ENCODE results near the gene TET2. TPM values are rescaled to one million over a fixed set of nuclear protein-coding genes. Genes with fewer than 3 reads are reported as not detected.

Gene TET2
- total RNA-seq, 1 donor from 2014 or later = 51.2 TPM

DNA sequence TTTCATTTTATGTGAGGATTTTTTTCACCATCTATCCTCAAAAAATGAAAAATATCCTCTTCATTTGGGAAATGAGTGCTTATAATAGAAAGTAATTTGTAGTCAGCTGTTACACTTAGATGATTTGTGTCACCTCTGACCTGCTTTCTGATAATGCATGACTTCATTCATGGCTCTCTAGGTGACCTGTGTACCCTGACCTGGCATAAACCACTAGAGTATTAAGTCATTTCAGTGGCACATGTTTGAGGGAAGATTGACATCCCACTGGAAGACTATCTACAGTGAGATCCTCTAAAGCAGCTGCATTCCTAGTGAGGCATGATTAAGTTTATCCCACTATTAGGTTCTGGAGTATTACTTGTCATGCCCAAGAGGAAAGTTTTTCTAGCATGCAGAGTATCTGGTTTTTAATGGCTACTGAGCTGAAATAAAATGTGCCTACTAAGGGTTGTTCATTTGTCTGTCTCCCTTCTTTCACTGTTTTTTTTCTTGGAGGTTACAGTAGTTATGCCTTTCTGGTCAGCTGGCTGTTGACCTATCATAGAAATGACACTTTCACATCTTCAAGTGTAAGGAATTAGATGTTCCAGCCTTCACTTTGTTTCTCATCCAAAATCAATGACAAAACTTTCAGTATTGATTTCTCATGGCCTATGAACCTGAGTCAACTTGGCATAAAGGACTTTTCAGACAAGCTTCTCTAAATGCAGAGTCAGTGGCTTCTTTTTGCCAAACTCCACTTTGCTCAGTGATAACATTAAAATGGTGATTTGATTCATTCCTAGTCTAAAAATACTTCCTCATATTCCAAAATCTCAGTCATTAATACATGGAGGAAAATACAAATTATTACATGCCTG lies 33.1 kb downstream of the TET2 start:
- no peak overlapping the region for H3K27ac Mint-ChIP-seq
- ATAC-seq (ENCODE audit: low read depth) = no peak
- intact Hi-C loops (cut with micrococcal nuclease) = no loop called here

DNA sequence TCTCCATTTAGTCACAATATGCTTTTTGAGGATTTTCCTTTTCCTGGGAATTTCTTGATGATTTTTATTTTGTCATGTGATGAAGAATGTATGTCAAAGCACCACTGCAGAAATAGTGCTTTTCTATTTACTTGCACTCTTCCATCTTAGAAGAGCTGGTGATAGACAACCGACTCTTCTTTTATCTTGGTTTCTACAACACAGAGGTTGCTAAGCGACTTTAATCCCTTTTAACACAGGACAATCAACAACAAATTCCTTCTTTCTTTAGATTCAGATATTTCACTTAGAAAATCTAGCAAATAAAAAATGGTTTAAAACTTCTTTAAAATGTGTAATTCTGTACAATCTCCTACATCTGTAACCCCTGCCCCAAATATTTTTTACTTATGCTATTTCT lies 34.6 kb downstream of the TET2 start:
- intact Hi-C loops (cut with micrococcal nuclease) = no loop called here
- peaks cover 18% of the 10 kb centered on the region for H3K4me1 Mint-ChIP-seq
- DNase-seq = no peak
- no peak overlapping the region for H3K27ac Mint-ChIP-seq
- H3K9me3 Mint-ChIP-seq = peaks cover 4% of the 10 kb centered on the region
- ChIA-PET POLR2A (no interaction called here), CTCF (no interaction called here)
- ATAC-seq (ENCODE audit: low read depth) = no peak
- no peaks in the 10 kb centered on the region for H3K27me3 Mint-ChIP-seq
- H3K36me3 Mint-ChIP-seq (ENCODE audit: low read depth) = peaks cover 17% of the 10 kb centered on the region
- TF ChIP-seq, protein P1, sequence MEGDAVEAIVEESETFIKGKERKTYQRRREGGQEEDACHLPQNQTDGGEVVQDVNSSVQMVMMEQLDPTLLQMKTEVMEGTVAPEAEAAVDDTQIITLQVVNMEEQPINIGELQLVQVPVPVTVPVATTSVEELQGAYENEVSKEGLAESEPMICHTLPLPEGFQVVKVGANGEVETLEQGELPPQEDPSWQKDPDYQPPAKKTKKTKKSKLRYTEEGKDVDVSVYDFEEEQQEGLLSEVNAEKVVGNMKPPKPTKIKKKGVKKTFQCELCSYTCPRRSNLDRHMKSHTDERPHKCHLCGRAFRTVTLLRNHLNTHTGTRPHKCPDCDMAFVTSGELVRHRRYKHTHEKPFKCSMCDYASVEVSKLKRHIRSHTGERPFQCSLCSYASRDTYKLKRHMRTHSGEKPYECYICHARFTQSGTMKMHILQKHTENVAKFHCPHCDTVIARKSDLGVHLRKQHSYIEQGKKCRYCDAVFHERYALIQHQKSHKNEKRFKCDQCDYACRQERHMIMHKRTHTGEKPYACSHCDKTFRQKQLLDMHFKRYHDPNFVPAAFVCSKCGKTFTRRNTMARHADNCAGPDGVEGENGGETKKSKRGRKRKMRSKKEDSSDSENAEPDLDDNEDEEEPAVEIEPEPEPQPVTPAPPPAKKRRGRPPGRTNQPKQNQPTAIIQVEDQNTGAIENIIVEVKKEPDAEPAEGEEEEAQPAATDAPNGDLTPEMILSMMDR (IDR thresholded peaks at IDR 0.05) = no peak
- H3K4me3 Mint-ChIP-seq = no peak overlapping the region

More for the DNA sequence above, 33.1 kb downstream of the TET2 start:
- DNase-seq = no peak
- Mint-ChIP-seq H3K4me3 (no peak overlapping the region), H3K36me3 (ENCODE audit: low read depth) (peaks cover 29% of the 10 kb centered on the region), H3K9me3 (peaks cover 10% of the 10 kb centered on the region), H3K4me1 (peaks cover 17% of the 10 kb centered on the region), H3K27me3 (no peaks in the 10 kb centered on the region)
- TF ChIP-seq, protein P1 (IDR thresholded peaks at IDR 0.05) = no peak
- CTCF ChIA-PET = no interaction called here
- POLR2A ChIA-PET = no interaction called here

DNA sequence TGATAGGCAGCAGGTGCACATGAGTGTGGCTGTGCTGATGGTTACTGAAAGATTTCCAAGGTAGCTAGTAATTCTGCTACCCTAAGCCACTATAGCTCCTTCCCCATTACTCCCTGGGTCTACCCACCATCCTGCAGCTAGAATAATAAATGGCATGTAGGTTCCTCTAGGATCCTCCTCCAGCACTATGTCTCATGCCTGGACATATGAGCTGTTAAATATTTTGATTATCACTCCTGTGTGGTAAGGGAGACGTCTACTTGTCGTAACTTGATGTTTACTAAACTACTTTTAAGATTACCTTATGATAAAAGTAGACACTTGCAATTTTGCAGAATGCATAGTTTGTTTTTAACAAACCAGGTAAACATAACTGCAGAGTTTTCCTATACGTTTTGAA lies 35.5 kb downstream of the TET2 start:
- Mint-ChIP-seq H3K4me1 (peaks cover 21% of the 10 kb centered on the region), H3K36me3 (ENCODE audit: low read depth) (peaks cover 8% of the 10 kb centered on the region), H3K27ac (no peak overlapping the region), H3K9me3 (peaks cover 2% of the 10 kb centered on the region), H3K4me3 (no peak overlapping the region), H3K27me3 (no peaks in the 10 kb centered on the region)
- intact Hi-C loops (cut with micrococcal nuclease) = no loop called here
- POLR2A ChIA-PET = no interaction called here
- TF ChIP-seq, protein P1 (IDR thresholded peaks at IDR 0.05) = no peak
- ATAC-seq (ENCODE audit: low read depth) (no peak), DNase-seq (no peak)
- CTCF ChIA-PET = no interaction called here

DNA sequence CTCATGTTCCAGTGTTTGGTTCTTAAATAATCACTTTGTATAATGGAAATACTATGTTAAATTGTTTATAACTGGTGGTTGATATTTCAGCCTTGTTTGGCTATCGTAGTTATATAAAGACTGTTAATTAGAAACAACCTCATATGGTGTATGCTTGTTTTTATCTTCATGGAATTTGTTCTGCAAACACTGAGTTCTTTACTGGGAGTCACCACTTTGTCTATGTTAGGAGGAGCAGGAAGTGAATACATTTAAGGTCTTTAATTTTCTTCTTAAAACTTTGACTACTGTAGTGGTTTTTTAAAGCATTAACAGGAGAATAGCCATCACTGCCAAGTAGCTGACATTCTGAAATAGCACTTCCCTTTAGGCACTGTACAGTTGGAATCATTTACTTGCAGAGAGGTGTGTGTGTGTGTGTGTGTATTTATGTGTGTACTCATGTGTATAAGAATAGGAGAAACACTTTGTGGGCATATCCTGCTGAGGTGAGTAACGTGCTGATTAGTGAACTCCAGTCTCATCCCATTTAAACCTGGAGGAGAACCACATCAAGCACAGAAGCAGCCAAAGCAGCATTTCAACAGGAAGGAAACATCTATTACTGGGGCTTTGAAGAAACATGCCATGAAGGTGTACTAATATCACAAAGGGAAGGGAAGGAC lies 37.8 kb downstream of the TET2 start:
- H3K27ac Mint-ChIP-seq = no peak overlapping the region

More for the DNA sequence above, 37.8 kb downstream of the TET2 start:
- ChIA-PET CTCF (no interaction called here), POLR2A (no interaction called here)
- DNase-seq (no peak), ATAC-seq (ENCODE audit: low read depth) (no peak)
- Mint-ChIP-seq H3K4me3 (no peak overlapping the region), H3K4me1 (peaks cover 28% of the 10 kb centered on the region), H3K27me3 (no peaks in the 10 kb centered on the region), H3K36me3 (ENCODE audit: low read depth) (peaks cover 5% of the 10 kb centered on the region), H3K9me3 (no peaks in the 10 kb centered on the region)
- TF ChIP-seq, protein P1 (IDR thresholded peaks at IDR 0.05) = no peak
- intact Hi-C loops (cut with micrococcal nuclease) = no loop called here

All from activated B cell treated with CpG ODN at 0.5 μM for 24 hours (primary cell).